Activated T-helper 1 cell treated with anti-CD3 and anti-CD28 coated beads, Interleukin-12 subunit alpha, Interleukin-12 subunit beta, Interleukin-2, Interleukin-4 antibody, amounts not matched to agents 30 ng/mL and 10 ng/mL and 1 ng/mL, durations not matched to agents 14 hours and 24 hours and 36 hours (primary cell): Measurements from ENCODE around the gene AZIN2. TPM values are rescaled to one million over a fixed set of nuclear protein-coding genes. Genes with fewer than 3 reads are reported as not detected.
"Not testable (repeated sequence)": the region's sequence is repeated elsewhere in the genome, so short reads cannot be mapped to it uniquely, and the experiment has no call there.

Source experiments
- DNase-seq: peaks from one replicate; pipeline ENCODE4 v3.0.0; 2021; ENCODE audit warnings: low spot score
- H3K27ac Mint-ChIP-seq: one replicate; pipeline ENCODE4 v1.8.0; 2021; ENCODE audit warnings: mild to moderate bottlenecking, mixed read lengths
- H3K27me3 Mint-ChIP-seq: one replicate; pipeline ENCODE4 v1.8.0; 2022; ENCODE audit warnings: mild to moderate bottlenecking, moderate library complexity, mixed read lengths; ENCODE audit not compliant: insufficient read depth
- H3K36me3 Mint-ChIP-seq: one replicate; pipeline ENCODE4 v1.8.0; 2021; ENCODE audit warnings: low read depth, mixed read lengths
- H3K4me1 Mint-ChIP-seq: one replicate; pipeline ENCODE4 v1.8.0; 2021; ENCODE audit warnings: low read depth, mixed read lengths
- H3K4me3 Mint-ChIP-seq: one replicate; pipeline ENCODE4 v1.8.0; 2021; ENCODE audit warnings: mild to moderate bottlenecking, moderate library complexity, mixed read lengths
- H3K9me3 Mint-ChIP-seq: one replicate; pipeline ENCODE4 v1.8.0; 2021; ENCODE audit warnings: mixed read lengths
- intact Hi-C: fragments of 100-400 bp; cut with micrococcal nuclease; formaldehyde crosslinking; loops from one replicate; pipeline ENCODE4 v1.15.1; 2024
- total RNA-seq: library from RNA; stranded (reverse); gene quantifications from 2 replicates; pipeline ENCODE4 v1.2.3, GENCODE V29; 2022

Gene AZIN2
- total RNA-seq, 1 donor from 2014 or later = 1.4 TPM

GRCh38 chr1:33066477-33066876, 14.5 kb upstream of the AZIN2 start:
- H3K4me1 Mint-ChIP-seq, H3K27ac Mint-ChIP-seq, DNase-seq, H3K36me3 Mint-ChIP-seq, H3K4me3 Mint-ChIP-seq, intact Hi-C loops: not testable (repeated sequence)
- Mint-ChIP-seq H3K9me3 (peaks cover 63% of the 10 kb centered on the region), H3K27me3 (peaks cover 30% of the 10 kb centered on the region)

- DNase-seq, H3K4me3 Mint-ChIP-seq, H3K4me1 Mint-ChIP-seq, H3K27ac Mint-ChIP-seq, intact Hi-C loops, H3K36me3 Mint-ChIP-seq: not testable (repeated sequence)
- Mint-ChIP-seq H3K27me3 (peaks cover 30% of the 10 kb centered on the region), H3K9me3 (peaks cover 49% of the 10 kb centered on the region)
These were observed 12.8 kb upstream of the AZIN2 start for GRCh38 chr1:33068108-33068507.

- H3K9me3 Mint-ChIP-seq = peaks cover 26% of the 10 kb centered on the region
- H3K27ac Mint-ChIP-seq = no peak overlapping the region
- intact Hi-C loops = no loop called here
- peaks cover 4% of the 10 kb centered on the region for H3K36me3 Mint-ChIP-seq
- peaks cover 27% of the 10 kb centered on the region for H3K27me3 Mint-ChIP-seq
- no peak overlapping the region for H3K4me3 Mint-ChIP-seq
- no peak for DNase-seq
- no peaks in the 10 kb centered on the region for H3K4me1 Mint-ChIP-seq
These were observed 10.3 kb upstream of the AZIN2 start for GRCh38 chr1:33070628-33071027.

- no peak overlapping the region for H3K4me3 Mint-ChIP-seq
- peaks cover 5% of the 10 kb centered on the region for H3K9me3 Mint-ChIP-seq
- no peaks in the 10 kb centered on the region for H3K4me1 Mint-ChIP-seq
- H3K27ac Mint-ChIP-seq = no peak overlapping the region
- intact Hi-C loops = no loop called here
- H3K36me3 Mint-ChIP-seq = peaks cover under 1% of the 10 kb centered on the region
- peaks cover 15% of the 10 kb centered on the region for H3K27me3 Mint-ChIP-seq
- DNase-seq = no peak
These were observed 8.2 kb upstream of the AZIN2 start for GRCh38 chr1:33072707-33073106.

GRCh38 chr1:33074193-33074945, 6.6 kb upstream of the AZIN2 start:
- Mint-ChIP-seq H3K27ac (no peak overlapping the region), H3K9me3 (no peaks in the 10 kb centered on the region), H3K36me3 (no peaks in the 10 kb centered on the region), H3K4me3 (no peak overlapping the region), H3K27me3 (peaks cover 20% of the 10 kb centered on the region), H3K4me1 (no peaks in the 10 kb centered on the region)
- DNase-seq = no peak
- intact Hi-C loops = no loop called here

GRCh38 chr1:33078030-33078591, 2.8 kb upstream of the AZIN2 start:
- peaks cover 26% of the 10 kb centered on the region for H3K27me3 Mint-ChIP-seq
- H3K9me3 Mint-ChIP-seq = no peaks in the 10 kb centered on the region
- intact Hi-C loops = no loop called here
- no peaks in the 10 kb centered on the region for H3K36me3 Mint-ChIP-seq
- peaks cover 17% of the 10 kb centered on the region for H3K4me1 Mint-ChIP-seq
- no peak overlapping the region for H3K4me3 Mint-ChIP-seq
- no peak overlapping the region for H3K27ac Mint-ChIP-seq
- no peak for DNase-seq

- DNase-seq = no peak
- Mint-ChIP-seq H3K4me1 (peaks cover 17% of the 10 kb centered on the region), H3K27ac (no peak overlapping the region), H3K4me3 (peak overlapping the region; percentile 84), H3K27me3 (peaks cover 35% of the 10 kb centered on the region), H3K36me3 (no peaks in the 10 kb centered on the region), H3K9me3 (no peaks in the 10 kb centered on the region)
- intact Hi-C loops = loop anchor here (2.0 to 10.0 kb wide), 4 partner anchors 100 to 366 kb away; no protein-coding TSS in a partner anchor
These were observed 580 bp upstream of the AZIN2 start for GRCh38 chr1:33080373-33080772.

- Mint-ChIP-seq H3K27me3 (peaks cover 36% of the 10 kb centered on the region), H3K4me3 (peak overlapping the region; percentile 84), H3K27ac (no peak overlapping the region), H3K9me3 (no peaks in the 10 kb centered on the region), H3K36me3 (no peaks in the 10 kb centered on the region), H3K4me1 (peaks cover 19% of the 10 kb centered on the region)
- DNase-seq = no peak
- intact Hi-C loops = loop anchor here (1.0 to 10.0 kb wide), 11 partner anchors 18 to 367 kb away; partner anchors contain the start of genes AK2, PHC2, RNF19B and S100PBP
These were observed 777 bp downstream of the AZIN2 start for GRCh38 chr1:33081554-33082305.

GRCh38 chr1:33082575-33083108, 1.7 kb downstream of the AZIN2 start:
- no peaks in the 10 kb centered on the region for H3K9me3 Mint-ChIP-seq
- peak overlapping the region; percentile 84 for H3K4me3 Mint-ChIP-seq
- DNase-seq = no peak
- intact Hi-C loops = loop anchor here (10.0 kb wide), 1 partner anchor 368 kb away; no protein-coding TSS in a partner anchor
- peaks cover 24% of the 10 kb centered on the region for H3K4me1 Mint-ChIP-seq
- H3K27me3 Mint-ChIP-seq = peaks cover 36% of the 10 kb centered on the region
- H3K36me3 Mint-ChIP-seq = no peaks in the 10 kb centered on the region
- no peak overlapping the region for H3K27ac Mint-ChIP-seq

GRCh38 chr1:33085332-33085731, 4.4 kb downstream of the AZIN2 start:
- H3K9me3 Mint-ChIP-seq = no peaks in the 10 kb centered on the region
- intact Hi-C loops = loop anchor here (10.0 kb wide), 1 partner anchor 371 kb away; no protein-coding TSS in a partner anchor
- peaks cover 1% of the 10 kb centered on the region for H3K36me3 Mint-ChIP-seq
- no peak for DNase-seq
- no peak overlapping the region for H3K27ac Mint-ChIP-seq
- peaks cover 39% of the 10 kb centered on the region for H3K4me1 Mint-ChIP-seq
- H3K4me3 Mint-ChIP-seq = no peak overlapping the region
- peaks cover 29% of the 10 kb centered on the region for H3K27me3 Mint-ChIP-seq

GRCh38 chr1:33086384-33086850, 5.5 kb downstream of the AZIN2 start:
- Mint-ChIP-seq H3K27ac (no peak overlapping the region), H3K9me3 (no peaks in the 10 kb centered on the region), H3K36me3 (peaks cover 1% of the 10 kb centered on the region), H3K27me3 (peaks cover 28% of the 10 kb centered on the region), H3K4me1 (peaks cover 33% of the 10 kb centered on the region), H3K4me3 (no peak overlapping the region)
- intact Hi-C loops = loop anchor here (1.0 to 10.0 kb wide), 3 partner anchors 153 to 372 kb away; no protein-coding TSS in a partner anchor
- DNase-seq = no peak

- no peak for DNase-seq
- Mint-ChIP-seq H3K4me1 (peaks cover 26% of the 10 kb centered on the region), H3K9me3 (no peaks in the 10 kb centered on the region), H3K27ac (peak overlapping the region; percentile 91), H3K27me3 (peaks cover 17% of the 10 kb centered on the region), H3K4me3 (no peak overlapping the region), H3K36me3 (peaks cover 1% of the 10 kb centered on the region)
- intact Hi-C loops = loop anchor here (1.0 to 10.0 kb wide), 2 partner anchors 12 to 373 kb away; no protein-coding TSS in a partner anchor
These were observed 6.7 kb downstream of the AZIN2 start for GRCh38 chr1:33087677-33088076.
